Panc1 (cell line): ENCODE data around the gene SEC11C. TPM values are rescaled to one million over a fixed set of nuclear protein-coding genes. Genes with fewer than 3 reads are reported as not detected.

Source experiments
- ATAC-seq: fragments of 200-7000 bp; cut with Tn5 transposase; 2 replicates; pipeline ENCODE4 v1.9.1; 2020; ENCODE audit warnings: mild to moderate bottlenecking, moderate library complexity
- BruUV-seq: library from RNA; stranded (reverse); fragments of 400-500 nt; replicated peaks from 2 replicates; lab custom pipeline; 2021; lab: Mats Ljungman, UMichigan
- CTCF ChIA-PET: fragments of 300-600 bp; sonication (Branson Sonifier 250); formaldehyde crosslinking; loops from one replicate; lab custom pipeline; 2022; ENCODE audit warnings: antibody characterized with exemption; lab: Charles Lee
- POLR2A ChIA-PET: fragments of 300-600 bp; sonication (Branson Sonifier 250); formaldehyde crosslinking; loops from one replicate; lab custom pipeline; 2022; ENCODE audit warnings: antibody characterized with exemption; lab: Charles Lee
- DNase-seq: peaks from one replicate; pipeline ENCODE4 v3.0.0-alpha.2; 2010; ENCODE audit warnings: low read depth, low spot score
- H3K27ac ChIP-seq: 2 replicates; pipeline ENCODE4 v1.5.1; 2011; ENCODE audit warnings: mild to moderate bottlenecking, low read length, inconsistent platforms
- H3K27me3 ChIP-seq: fragments of 200-500 bp; sonication (Bioruptor generic); 2 replicates; pipeline ENCODE4 v1.6.0; 2014; ENCODE audit warnings: low read length, inconsistent platforms; ENCODE audit not compliant: control insufficient read depth, insufficient read depth
- H3K36me3 ChIP-seq: fragments of 200-500 bp; sonication (Bioruptor generic); 2 replicates; pipeline ENCODE4 v1.5.1; 2014; ENCODE audit warnings: inconsistent platforms, mild to moderate bottlenecking, low read length, moderate library complexity; ENCODE audit not compliant: control insufficient read depth, insufficient read depth
- H3K4me1 ChIP-seq: 2 replicates; pipeline ENCODE4 v1.5.1; 2011; ENCODE audit warnings: inconsistent platforms, mild to moderate bottlenecking, low read length, moderate library complexity; ENCODE audit not compliant: control insufficient read depth, insufficient read depth
- H3K4me3 ChIP-seq, 2 experiments: 2 replicates each; pipeline ENCODE4 v1.5.1; 2011 to 2012; ENCODE audit warnings: low read depth in 2 of 2, low read length in 2 of 2, mild to moderate bottlenecking in 2 of 2, inconsistent platforms in 1 of 2, moderate library complexity in 1 of 2
- H3K9me3 ChIP-seq: fragments of 200-500 bp; sonication (Bioruptor generic); 2 replicates; pipeline ENCODE4 v1.5.1; 2014; ENCODE audit warnings: low read depth, mild to moderate bottlenecking, inconsistent platforms, low read length, moderate library complexity; ENCODE audit not compliant: control insufficient read depth, insufficient read depth
- CTCF ChIP-seq: fragments of 450-650 bp; IDR thresholded peaks from 2 replicates; pipeline ENCODE4 v1.5.1; 2017; ENCODE audit warnings: mild to moderate bottlenecking
- POLR2AphosphoS5 ChIP-seq: IDR thresholded peaks from 2 replicates; pipeline ENCODE4 v1.6.1; 2012; ENCODE audit warnings: mild to moderate bottlenecking, low read depth, low read length, moderate library complexity
- REST ChIP-seq, 2 experiments: IDR thresholded peaks; 2 replicates each; pipeline ENCODE4 v1.6.1; 2011 to 2012; ENCODE audit warnings: low read depth in 2 of 2, control low read depth in 1 of 2, low read length in 1 of 2, mild to moderate bottlenecking in 1 of 2, moderate library complexity in 1 of 2; ENCODE audit not compliant: insufficient read depth in 1 of 2
- SIN3A ChIP-seq: IDR thresholded peaks from 2 replicates; pipeline ENCODE4 v1.6.1; 2012; ENCODE audit warnings: low read depth, mild to moderate bottlenecking, low read length, moderate library complexity, borderline replicate concordance; ENCODE audit not compliant: insufficient read depth
- TCF7L2 ChIP-seq: IDR thresholded peaks from 2 replicates; pipeline ENCODE4 v1.6.1; 2011; ENCODE audit warnings: mild to moderate bottlenecking, low read depth, low read length, inconsistent platforms
- in situ Hi-C: cut with HindIII; loops from 2 replicates; pipeline ENCODE4 v1.10.0; 2016; ENCODE audit warnings: low sequenced_read_pairs, low pct_unique_long_range_greater_than_20kb
- intact Hi-C: fragments of 100-400 bp; cut with micrococcal nuclease; formaldehyde crosslinking; loops from one replicate; pipeline ENCODE4 v1.10.0; 2022; ENCODE audit not compliant: unreplicated experiment
- total RNA-seq: library from RNA; stranded (reverse); gene quantifications from one replicate; pipeline ENCODE4 v1.2.1, GENCODE V29; 2021; ENCODE audit not compliant: unreplicated experiment

SEC11C gene
- total RNA-seq, 1 experiment from 2014 or later: 48.3 TPM

- no peak for TF ChIP-seq REST (IDR thresholded peaks at IDR 0.05; ENCODE audit: insufficient read depth in 1 of 2, low read depth in 2 of 2, low read length in 1 of 2)
- TF ChIP-seq POLR2AphosphoS5: no peak
- TF ChIP-seq SIN3A: no peak
- no peak for TF ChIP-seq CTCF
- TF ChIP-seq TCF7L2: no peak
- Histone ChIP-seq H3K9me3 (no peaks in the 10 kb centered on the region), H3K27ac (no peak overlapping the region), H3K4me3 (no peak overlapping the region), H3K27me3 (no peaks in the 10 kb centered on the region), H3K36me3 (peaks cover 3% of the 10 kb centered on the region; the same call in 1 of the 2 replicates), H3K4me1 (peaks cover 9% of the 10 kb centered on the region; the same call in 1 of the 2 replicates)
- CTCF ChIA-PET: interaction anchor here (0.7 kb wide), 1 partner anchor 267 kb away, joined by 3 read pairs; no protein-coding TSS in a partner anchor
- intact Hi-C loops (no loop called here), in situ Hi-C loops (no loop called here)
- no peak for DNase-seq
- ATAC-seq: no peak
- POLR2A ChIA-PET: no interaction called here
- BruUV-seq: no TSS peak
Measured at GRCh38 chr18:59143441-59143840, 3.8 kb downstream of the SEC11C start.

- Histone ChIP-seq H3K9me3 (no peaks in the 10 kb centered on the region), H3K4me1 (peaks cover 9% of the 10 kb centered on the region; the same call in 1 of the 2 replicates), H3K36me3 (peaks cover 3% of the 10 kb centered on the region; the same call in 1 of the 2 replicates), H3K27me3 (no peaks in the 10 kb centered on the region), H3K27ac (no peak overlapping the region), H3K4me3 (no peak overlapping the region)
- TF ChIP-seq TCF7L2 (no peak), SIN3A (no peak)
- ChIA-PET POLR2A (no interaction called here), CTCF (no interaction called here)
- BruUV-seq: no TSS peak
- in situ Hi-C loops (no loop called here), intact Hi-C loops (no loop called here)
- no peak for ATAC-seq
- no peak for DNase-seq
Measured at GRCh38 chr18:59144483-59144882, 4.8 kb downstream of the SEC11C start.

GRCh38 chr18:59145055-59145454, 5.4 kb downstream of the SEC11C start:
- TF ChIP-seq SIN3A (no peak), TCF7L2 (no peak), POLR2AphosphoS5 (no peak), CTCF (no peak), REST (IDR thresholded peaks at IDR 0.05; ENCODE audit: insufficient read depth in 1 of 2, low read depth in 2 of 2, low read length in 1 of 2) (no peak)
- CTCF ChIA-PET: no interaction called here
- ATAC-seq (no peak), DNase-seq (no peak)
- Histone ChIP-seq H3K4me1 (peaks cover 9% of the 10 kb centered on the region; the same call in 1 of the 2 replicates), H3K9me3 (no peaks in the 10 kb centered on the region), H3K4me3 (no peak overlapping the region), H3K27me3 (no peaks in the 10 kb centered on the region), H3K27ac (no peak overlapping the region), H3K36me3 (peaks cover 3% of the 10 kb centered on the region; the same call in 1 of the 2 replicates)
- BruUV-seq: no TSS peak
- intact Hi-C loops (no loop called here), in situ Hi-C loops (no loop called here)
- POLR2A ChIA-PET: no interaction called here
